T-helper 1 cell treated with Interleukin-12 subunit alpha and Interleukin-12 subunit beta and Interleukin-4 antibody, amounts not matched to agents 30 μg/mL and 1 μg/mL, for 36 hours (primary cell): ENCODE data around the gene SHQ1.
"Not testable (repeated sequence)": the region's sequence is repeated elsewhere in the genome, so short reads cannot be mapped to it uniquely, and the experiment has no call there.

Experiments used
- H3K27ac Mint-ChIP-seq: one replicate; pipeline ENCODE4 v1.8.0; 2021; ENCODE audit warnings: mild to moderate bottlenecking, mixed read lengths
- H3K27me3 Mint-ChIP-seq: one replicate; pipeline ENCODE4 v1.8.0; 2021; ENCODE audit warnings: low read depth, mixed read lengths
- H3K36me3 Mint-ChIP-seq: one replicate; pipeline ENCODE4 v1.8.0; 2021; ENCODE audit warnings: low read depth, mixed read lengths
- H3K4me1 Mint-ChIP-seq: one replicate; pipeline ENCODE4 v1.8.0; 2021; ENCODE audit warnings: low read depth, mixed read lengths
- H3K4me3 Mint-ChIP-seq: one replicate; pipeline ENCODE4 v1.8.0; 2021; ENCODE audit warnings: mild to moderate bottlenecking, moderate library complexity, mixed read lengths
- H3K9me3 Mint-ChIP-seq: one replicate; pipeline ENCODE4 v1.8.0; 2021; ENCODE audit warnings: mixed read lengths

Gene SHQ1

GRCh38 chr3:72710471-72710870 is 137.8 kb downstream of the SHQ1 start:
- H3K36me3 Mint-ChIP-seq, H3K27ac Mint-ChIP-seq, H3K27me3 Mint-ChIP-seq, H3K4me1 Mint-ChIP-seq, H3K4me3 Mint-ChIP-seq: not testable (repeated sequence)
- peaks cover 20% of the 10 kb centered on the region for H3K9me3 Mint-ChIP-seq

DNA sequence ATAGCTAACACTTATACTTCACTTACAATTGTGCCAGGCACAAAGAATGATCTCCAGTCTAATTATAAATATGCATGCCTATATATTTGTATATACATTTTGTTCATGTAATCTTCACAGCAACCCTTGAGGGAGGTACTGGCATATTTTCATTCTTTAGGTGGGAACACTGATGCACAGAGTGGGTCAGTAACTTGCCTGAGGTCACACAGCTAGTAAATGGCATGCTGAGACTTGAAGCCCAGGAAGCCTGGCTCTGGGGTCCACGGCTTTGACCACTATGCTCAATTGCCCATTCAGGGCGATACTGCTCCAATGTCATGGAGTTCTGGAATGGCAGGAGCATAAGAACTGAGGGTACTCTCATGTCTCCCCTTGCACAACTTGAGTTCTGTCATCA is 139.8 kb downstream of the SHQ1 start:
- H3K4me3 Mint-ChIP-seq, result no peak overlapping the region

DNA sequence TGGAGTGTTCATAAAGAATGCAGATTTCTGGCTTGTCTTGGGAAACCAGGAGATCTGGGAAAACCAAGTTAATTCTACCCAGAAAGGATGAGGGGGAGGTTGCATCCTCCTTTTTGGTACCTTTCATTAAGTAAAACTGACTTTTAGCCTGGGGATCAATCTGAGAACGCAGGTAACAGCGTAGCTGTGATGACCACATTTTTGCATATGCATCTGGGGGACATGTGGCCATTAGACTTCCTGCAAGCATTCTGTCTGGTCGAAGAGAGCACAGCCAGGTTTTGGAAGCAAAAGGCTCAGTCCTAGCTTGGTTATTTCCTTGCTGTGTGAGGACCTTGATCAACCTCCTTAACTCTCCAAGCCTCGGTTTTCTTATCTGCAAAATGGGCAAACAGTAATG is 145.2 kb downstream of the SHQ1 start:
- no peak overlapping the region for H3K4me3 Mint-ChIP-seq
- H3K27me3 Mint-ChIP-seq, result peaks cover 2% of the 10 kb centered on the region
- no peaks in the 10 kb centered on the region for H3K9me3 Mint-ChIP-seq
- H3K27ac Mint-ChIP-seq, result no peak overlapping the region
- no peaks in the 10 kb centered on the region for H3K4me1 Mint-ChIP-seq
- no peaks in the 10 kb centered on the region for H3K36me3 Mint-ChIP-seq

More for the DNA sequence above, 139.8 kb downstream of the SHQ1 start:
- Mint-ChIP-seq H3K4me1 (no peaks in the 10 kb centered on the region), H3K27ac (no peak overlapping the region), H3K9me3 (peaks cover 8% of the 10 kb centered on the region), H3K27me3 (peaks cover 4% of the 10 kb centered on the region), H3K36me3 (no peaks in the 10 kb centered on the region)

- H3K4me3 Mint-ChIP-seq, result no peak overlapping the region
Observed at GRCh38 chr3:72702390-72702789, 145.9 kb downstream of the SHQ1 start.

GRCh38 chr3:72700106-72700505 is 148.1 kb downstream of the SHQ1 start:
- no peaks in the 10 kb centered on the region for H3K9me3 Mint-ChIP-seq
- no peaks in the 10 kb centered on the region for H3K36me3 Mint-ChIP-seq
- H3K27ac Mint-ChIP-seq, result no peak overlapping the region
- H3K27me3 Mint-ChIP-seq, result peaks cover 8% of the 10 kb centered on the region
- no peak overlapping the region for H3K4me3 Mint-ChIP-seq
- no peaks in the 10 kb centered on the region for H3K4me1 Mint-ChIP-seq

More at GRCh38 chr3:72702390-72702789, 145.9 kb downstream of the SHQ1 start:
- H3K4me1 Mint-ChIP-seq, result no peaks in the 10 kb centered on the region
- no peak overlapping the region for H3K27ac Mint-ChIP-seq
- H3K27me3 Mint-ChIP-seq, result peaks cover 5% of the 10 kb centered on the region
- H3K36me3 Mint-ChIP-seq, result no peaks in the 10 kb centered on the region
- H3K9me3 Mint-ChIP-seq, result no peaks in the 10 kb centered on the region

GRCh38 chr3:72699631-72700030 is 148.6 kb downstream of the SHQ1 start:
- H3K27ac Mint-ChIP-seq, result no peak overlapping the region
- H3K9me3 Mint-ChIP-seq, result no peaks in the 10 kb centered on the region
- H3K4me1 Mint-ChIP-seq, result no peaks in the 10 kb centered on the region
- no peak overlapping the region for H3K4me3 Mint-ChIP-seq
- no peaks in the 10 kb centered on the region for H3K36me3 Mint-ChIP-seq
- H3K27me3 Mint-ChIP-seq, result peaks cover 8% of the 10 kb centered on the region
